HTR-8/SVneo (cell line): ENCODE data around the gene LIN7B.

Source experiments
- DNase-seq: peaks from one replicate; pipeline ENCODE4 v3.0.0; 2011; ENCODE audit warnings: low spot score, mixed read lengths; ENCODE audit not compliant: insufficient read length
- FAIRE-seq: peaks from 2 replicates; lab custom pipeline; 2011; peaks lifted over from hg19 to GRCh38; lab: Jason Lieb, UNC

Gene LIN7B

GRCh38 chr19:49157445-49158224 is 43.5 kb downstream of the LIN7B start, which contains the start of gene TRPM4:
TSS of gene TRPM4 (plus strand) at chr19:49157792. CDS start at chr19:49157867, 75 bp downstream.
- DNase-seq (peak; percentile 82), FAIRE-seq (peak; percentile 77)

DNA sequence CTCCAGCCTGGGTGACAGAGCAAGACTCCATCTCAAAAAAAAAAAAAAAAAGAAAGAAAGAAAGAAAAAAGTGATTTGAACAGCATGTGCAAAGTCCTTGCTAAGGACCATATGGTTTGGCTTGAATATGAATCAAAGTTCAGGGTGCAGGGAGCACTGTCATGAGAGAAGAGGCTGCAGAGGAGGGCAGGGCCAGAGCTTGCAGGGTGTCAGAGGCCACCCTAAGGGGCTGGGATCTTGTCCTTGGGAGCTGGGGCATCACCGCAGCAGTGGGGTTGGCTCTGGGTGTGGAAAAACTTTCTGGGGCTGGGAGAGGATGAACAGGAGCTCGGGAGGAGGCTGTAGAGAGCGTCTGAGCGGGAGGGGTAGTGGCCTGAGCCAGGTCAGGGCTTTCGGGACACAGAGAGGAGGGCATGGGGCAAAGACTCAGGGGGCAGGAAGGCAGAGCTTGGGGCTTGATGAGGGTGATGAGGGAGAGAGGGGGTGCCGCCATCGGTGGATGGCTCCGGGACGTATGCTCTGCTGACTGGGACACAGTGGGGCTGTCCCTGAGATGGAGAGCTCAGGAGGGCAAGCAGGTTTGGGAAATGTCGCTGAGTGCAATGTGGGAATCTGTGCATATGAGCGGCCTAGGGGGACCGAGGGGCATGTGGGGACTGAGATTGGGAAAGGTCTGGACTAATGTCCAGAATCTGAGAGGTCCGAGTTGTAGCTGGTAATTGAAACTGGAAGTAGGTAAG is 46.5 kb downstream of the LIN7B start:
- DNase-seq (no peak), FAIRE-seq (no peak)

DNA sequence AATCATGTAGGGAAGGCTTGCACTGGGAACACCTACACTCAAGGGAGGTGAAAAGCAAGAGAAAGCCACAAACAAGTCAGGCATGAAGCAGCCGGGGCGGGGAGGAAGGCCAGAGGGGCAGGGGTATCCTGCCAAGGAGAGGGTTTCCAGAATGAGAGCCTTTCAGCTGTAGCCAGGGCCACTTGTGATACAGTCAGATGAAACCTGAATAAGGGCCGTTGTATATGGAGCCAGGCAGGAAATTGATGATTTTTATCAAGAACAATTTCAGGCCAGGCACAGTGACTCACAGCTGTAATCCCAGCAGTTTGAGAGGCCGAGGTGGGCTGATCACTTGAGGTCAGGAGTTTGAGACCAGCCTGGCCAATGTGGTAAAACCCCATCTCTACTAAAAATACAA is 47.8 kb downstream of the LIN7B start:
- no peak for FAIRE-seq

GRCh38 chr19:49165111-49165750 is 51.1 kb downstream of the LIN7B start:
- FAIRE-seq (no peak), DNase-seq (no peak)

More for the DNA sequence above, 47.8 kb downstream of the LIN7B start:
- DNase-seq, result no peak

- DNase-seq (no peak), FAIRE-seq (no peak)
Observed at GRCh38 chr19:49165865-49166301, 51.7 kb downstream of the LIN7B start.

DNA sequence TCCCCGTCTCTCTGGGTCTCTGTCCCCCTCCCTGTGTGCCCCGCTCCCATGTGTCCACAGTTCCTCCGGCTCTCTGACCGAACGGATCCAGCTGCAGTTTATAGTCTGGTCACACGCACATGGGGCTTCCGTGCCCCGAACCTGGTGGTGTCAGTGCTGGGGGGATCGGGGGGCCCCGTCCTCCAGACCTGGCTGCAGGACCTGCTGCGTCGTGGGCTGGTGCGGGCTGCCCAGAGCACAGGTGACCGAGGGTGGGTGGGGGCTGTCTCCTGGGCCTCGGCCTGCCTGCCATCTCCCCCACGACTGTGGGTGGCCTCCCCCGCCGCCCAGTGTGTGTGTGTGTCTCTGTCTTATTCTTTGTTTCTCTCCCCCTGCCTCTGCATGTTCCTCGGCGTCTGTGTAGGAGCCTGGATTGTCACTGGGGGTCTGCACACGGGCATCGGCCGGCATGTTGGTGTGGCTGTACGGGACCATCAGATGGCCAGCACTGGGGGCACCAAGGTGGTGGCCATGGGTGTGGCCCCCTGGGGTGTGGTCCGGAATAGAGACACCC is 53.8 kb downstream of the LIN7B start:
- FAIRE-seq (no peak), DNase-seq (no peak)
